Measurements from ENCODE around the gene AMN.

AMN gene

GRCh38 chr14:102937331-102938175 is 15.1 kb downstream of the AMN start:
- DNase-seq (ENCODE audit: low read depth): no peak
- TF ChIP-seq CTCF (IDR thresholded peaks at IDR 0.05; ENCODE audit: low read depth, low read length, missing control alignments): no peak

GRCh38 chr14:102938191-102938590 is 15.7 kb downstream of the AMN start:
- H3K4me3 ChIP-seq (ENCODE audit: low read depth, low read length): no peak overlapping the region
- DNase-seq (ENCODE audit: low read depth): no peak
- no peak for TF ChIP-seq CTCF (IDR thresholded peaks at IDR 0.05; ENCODE audit: low read depth, low read length, missing control alignments)

More at GRCh38 chr14:102937331-102938175, 15.1 kb downstream of the AMN start:
- H3K4me3 ChIP-seq (ENCODE audit: low read depth, low read length): no peak overlapping the region

GRCh38 chr14:102939329-102939728 is 16.9 kb downstream of the AMN start:
- no peak overlapping the region for H3K4me3 ChIP-seq (ENCODE audit: low read depth, low read length)
- no peak for DNase-seq (ENCODE audit: low read depth)
- TF ChIP-seq CTCF (IDR thresholded peaks at IDR 0.05; ENCODE audit: low read depth, low read length, missing control alignments): no peak

GRCh38 chr14:102939820-102940561 is 17.5 kb downstream of the AMN start:
- no peak for DNase-seq (ENCODE audit: low read depth)
- no peak for TF ChIP-seq CTCF (IDR thresholded peaks at IDR 0.05; ENCODE audit: low read depth, low read length, missing control alignments)
- no peak overlapping the region for H3K4me3 ChIP-seq (ENCODE audit: low read depth, low read length)

- TF ChIP-seq CTCF (IDR thresholded peaks at IDR 0.05; ENCODE audit: low read depth, low read length, missing control alignments): no peak
- no peak overlapping the region for H3K4me3 ChIP-seq (ENCODE audit: low read depth, low read length)
- no peak for DNase-seq (ENCODE audit: low read depth)
Measured at GRCh38 chr14:102940729-102941362, 18.4 kb downstream of the AMN start.

GRCh38 chr14:102941419-102942011 is 19.1 kb downstream of the AMN start:
- no peak overlapping the region for H3K4me3 ChIP-seq (ENCODE audit: low read depth, low read length)
- no peak for TF ChIP-seq CTCF (IDR thresholded peaks at IDR 0.05; ENCODE audit: low read depth, low read length, missing control alignments)
- no peak for DNase-seq (ENCODE audit: low read depth)
